Measurements from ENCODE around the gene NPR1.

DNA sequence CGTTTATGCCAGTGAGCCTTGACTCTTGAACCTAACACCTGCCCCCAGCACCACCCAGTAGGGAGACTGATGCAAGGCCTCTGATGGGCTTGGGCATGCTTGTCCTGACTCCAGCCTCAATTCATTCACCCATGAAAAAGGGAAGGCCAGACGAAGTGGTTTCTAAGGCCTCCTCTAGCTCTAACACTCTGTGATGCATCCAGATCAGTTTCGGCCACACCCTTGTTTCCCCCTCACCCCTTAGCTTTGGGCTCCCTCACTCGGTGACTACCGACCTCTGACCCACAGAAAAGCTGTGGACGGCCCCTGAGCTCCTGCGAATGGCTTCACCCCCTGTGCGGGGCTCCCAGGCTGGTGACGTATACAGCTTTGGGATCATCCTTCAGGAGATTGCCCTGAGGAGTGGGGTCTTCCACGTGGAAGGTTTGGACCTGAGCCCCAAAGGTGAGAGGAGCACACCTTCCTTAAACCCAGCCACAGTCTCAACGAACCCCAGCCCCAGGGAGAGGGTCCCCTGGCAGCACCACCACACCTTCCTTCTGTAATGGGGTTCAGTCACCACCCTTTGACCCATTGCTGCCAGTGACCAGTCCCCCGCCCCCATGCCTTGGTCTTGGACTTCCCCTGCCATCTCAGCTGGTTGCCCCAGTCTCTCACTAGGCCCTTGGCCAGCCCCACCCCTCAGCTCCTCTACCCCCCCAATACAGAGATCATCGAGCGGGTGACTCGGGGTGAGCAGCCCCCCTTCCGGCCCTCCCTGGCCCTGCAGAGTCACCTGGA is 9.0 kb downstream of the NPR1 start:
- TF ChIP-seq, protein P1, sequence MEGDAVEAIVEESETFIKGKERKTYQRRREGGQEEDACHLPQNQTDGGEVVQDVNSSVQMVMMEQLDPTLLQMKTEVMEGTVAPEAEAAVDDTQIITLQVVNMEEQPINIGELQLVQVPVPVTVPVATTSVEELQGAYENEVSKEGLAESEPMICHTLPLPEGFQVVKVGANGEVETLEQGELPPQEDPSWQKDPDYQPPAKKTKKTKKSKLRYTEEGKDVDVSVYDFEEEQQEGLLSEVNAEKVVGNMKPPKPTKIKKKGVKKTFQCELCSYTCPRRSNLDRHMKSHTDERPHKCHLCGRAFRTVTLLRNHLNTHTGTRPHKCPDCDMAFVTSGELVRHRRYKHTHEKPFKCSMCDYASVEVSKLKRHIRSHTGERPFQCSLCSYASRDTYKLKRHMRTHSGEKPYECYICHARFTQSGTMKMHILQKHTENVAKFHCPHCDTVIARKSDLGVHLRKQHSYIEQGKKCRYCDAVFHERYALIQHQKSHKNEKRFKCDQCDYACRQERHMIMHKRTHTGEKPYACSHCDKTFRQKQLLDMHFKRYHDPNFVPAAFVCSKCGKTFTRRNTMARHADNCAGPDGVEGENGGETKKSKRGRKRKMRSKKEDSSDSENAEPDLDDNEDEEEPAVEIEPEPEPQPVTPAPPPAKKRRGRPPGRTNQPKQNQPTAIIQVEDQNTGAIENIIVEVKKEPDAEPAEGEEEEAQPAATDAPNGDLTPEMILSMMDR (IDR thresholded peaks at IDR 0.05), result no peak
- no peak for TF ChIP-seq POLR2A (IDR thresholded peaks at IDR 0.05)

All from breast epithelium (tissue), 3 donors.